ENCODE results near the gene TRPM4.
"Not testable (repeated sequence)": the region's sequence is repeated elsewhere in the genome, so short reads cannot be mapped to it uniquely, and the experiment has no call there.

Gene TRPM4

GRCh38 chr19:49173198-49173597 lies 15.6 kb downstream of the TRPM4 start:
- Mint-ChIP-seq H3K4me3 (no peak overlapping the region), H3K4me1 (peaks cover 3% of the 10 kb centered on the region), H3K27me3 (peaks cover 10% of the 10 kb centered on the region), H3K36me3 (no peaks in the 10 kb centered on the region), H3K27ac (no peak overlapping the region), H3K9me3 (no peaks in the 10 kb centered on the region)
- no peak for DNase-seq (ENCODE audit: low spot score in 2 of 2)
- ATAC-seq (ENCODE audit: low read depth) = no peak

GRCh38 chr19:49180659-49181058 lies 23.1 kb downstream of the TRPM4 start:
- Mint-ChIP-seq H3K36me3 (peaks cover 8% of the 10 kb centered on the region), H3K27ac (no peak overlapping the region), H3K27me3 (peaks cover 22% of the 10 kb centered on the region), H3K9me3 (peaks cover 14% of the 10 kb centered on the region), H3K4me3 (no peak overlapping the region), H3K4me1 (peaks cover 6% of the 10 kb centered on the region)
- DNase-seq (ENCODE audit: low spot score in 2 of 2) (no peak), ATAC-seq (ENCODE audit: low read depth) (no peak)

- ATAC-seq (ENCODE audit: low read depth); DNase-seq (ENCODE audit: low spot score in 2 of 2); H3K4me1 Mint-ChIP-seq; H3K36me3 Mint-ChIP-seq; H3K4me3 Mint-ChIP-seq; H3K27ac Mint-ChIP-seq: not testable (repeated sequence)
- H3K9me3 Mint-ChIP-seq = peaks cover 14% of the 10 kb centered on the region
- H3K27me3 Mint-ChIP-seq = peaks cover 20% of the 10 kb centered on the region
Measured at GRCh38 chr19:49182010-49182847, 24.6 kb downstream of the TRPM4 start.

- DNase-seq (ENCODE audit: low spot score in 2 of 2) = no peak
- Mint-ChIP-seq H3K4me1 (peaks cover 4% of the 10 kb centered on the region), H3K36me3 (peaks cover 8% of the 10 kb centered on the region), H3K4me3 (no peak overlapping the region), H3K27me3 (peaks cover 17% of the 10 kb centered on the region), H3K27ac (no peak overlapping the region), H3K9me3 (peaks cover 14% of the 10 kb centered on the region)
- ATAC-seq (ENCODE audit: low read depth) = no peak
Measured at GRCh38 chr19:49182848-49183375, 25.3 kb downstream of the TRPM4 start.

- DNase-seq (ENCODE audit: low spot score in 2 of 2) (no peak), ATAC-seq (ENCODE audit: low read depth) (peak; percentile 63)
- Mint-ChIP-seq H3K36me3 (peaks cover 8% of the 10 kb centered on the region), H3K4me3 (no peak overlapping the region), H3K27me3 (peaks cover 11% of the 10 kb centered on the region), H3K9me3 (peaks cover 14% of the 10 kb centered on the region), H3K4me1 (peaks cover 4% of the 10 kb centered on the region), H3K27ac (no peak overlapping the region)
Measured at GRCh38 chr19:49186108-49186507, 28.5 kb downstream of the TRPM4 start.

- Mint-ChIP-seq H3K4me1 (no peaks in the 10 kb centered on the region), H3K4me3 (no peak overlapping the region), H3K27me3 (peaks cover 5% of the 10 kb centered on the region), H3K27ac (no peak overlapping the region), H3K9me3 (peaks cover 4% of the 10 kb centered on the region), H3K36me3 (peaks cover 2% of the 10 kb centered on the region)
- ATAC-seq (ENCODE audit: low read depth) (no peak), DNase-seq (ENCODE audit: low spot score in 2 of 2) (no peak)
Measured at GRCh38 chr19:49188626-49189200, 31.1 kb downstream of the TRPM4 start.

GRCh38 chr19:49189259-49189658 lies 31.7 kb downstream of the TRPM4 start:
- Mint-ChIP-seq H3K4me3 (no peak overlapping the region), H3K9me3 (no peaks in the 10 kb centered on the region), H3K27ac (no peak overlapping the region), H3K4me1 (no peaks in the 10 kb centered on the region), H3K27me3 (peaks cover 8% of the 10 kb centered on the region), H3K36me3 (no peaks in the 10 kb centered on the region)
- DNase-seq (ENCODE audit: low spot score in 2 of 2) (no peak), ATAC-seq (ENCODE audit: low read depth) (no peak)

- no peak for ATAC-seq (ENCODE audit: low read depth)
- Mint-ChIP-seq H3K4me3 (no peak overlapping the region), H3K27me3 (peaks cover 12% of the 10 kb centered on the region), H3K9me3 (no peaks in the 10 kb centered on the region), H3K36me3 (no peaks in the 10 kb centered on the region), H3K27ac (no peak overlapping the region), H3K4me1 (no peaks in the 10 kb centered on the region)
- no peak for DNase-seq (ENCODE audit: low spot score in 2 of 2)
Measured at GRCh38 chr19:49190781-49191180, 33.2 kb downstream of the TRPM4 start.

GRCh38 chr19:49193822-49194394 lies 36.3 kb downstream of the TRPM4 start:
- H3K27me3 Mint-ChIP-seq = peaks cover 13% of the 10 kb centered on the region

GRCh38 chr19:49194408-49194807 lies 36.8 kb downstream of the TRPM4 start:
- Mint-ChIP-seq H3K27me3 (peaks cover 13% of the 10 kb centered on the region), H3K4me3 (no peak overlapping the region), H3K4me1 (peaks cover 4% of the 10 kb centered on the region), H3K27ac (no peak overlapping the region), H3K36me3 (no peaks in the 10 kb centered on the region), H3K9me3 (no peaks in the 10 kb centered on the region)
- DNase-seq (ENCODE audit: low spot score in 2 of 2) (no peak), ATAC-seq (ENCODE audit: low read depth) (no peak)

More at GRCh38 chr19:49193822-49194394, 36.3 kb downstream of the TRPM4 start:
- Mint-ChIP-seq H3K9me3 (no peaks in the 10 kb centered on the region), H3K27ac (no peak overlapping the region), H3K36me3 (no peaks in the 10 kb centered on the region), H3K4me3 (no peak overlapping the region), H3K4me1 (peaks cover 4% of the 10 kb centered on the region)
- ATAC-seq (ENCODE audit: low read depth) (no peak), DNase-seq (ENCODE audit: low spot score in 2 of 2) (no peak)

- H3K27me3 Mint-ChIP-seq = peaks cover 13% of the 10 kb centered on the region
- no peak overlapping the region for H3K4me3 Mint-ChIP-seq
- H3K4me1 Mint-ChIP-seq = peaks cover 4% of the 10 kb centered on the region
- DNase-seq (ENCODE audit: low spot score in 2 of 2) = no peak
- no peak for ATAC-seq (ENCODE audit: low read depth)
- no peaks in the 10 kb centered on the region for H3K36me3 Mint-ChIP-seq
- H3K27ac Mint-ChIP-seq = no peak overlapping the region
- no peaks in the 10 kb centered on the region for H3K9me3 Mint-ChIP-seq
Measured at GRCh38 chr19:49196527-49197240, 39.1 kb downstream of the TRPM4 start.

GRCh38 chr19:49200238-49200862 lies 42.8 kb downstream of the TRPM4 start:
- ATAC-seq (ENCODE audit: low read depth) (peak; percentile 30), DNase-seq (ENCODE audit: low spot score in 2 of 2) (no peak)
- Mint-ChIP-seq H3K27ac (no peak overlapping the region), H3K4me3 (no peak overlapping the region), H3K9me3 (no peaks in the 10 kb centered on the region), H3K27me3 (peaks cover 6% of the 10 kb centered on the region), H3K4me1 (peaks cover 4% of the 10 kb centered on the region), H3K36me3 (no peaks in the 10 kb centered on the region)

- Mint-ChIP-seq H3K36me3 (no peaks in the 10 kb centered on the region), H3K27ac (no peak overlapping the region), H3K27me3 (peaks cover 6% of the 10 kb centered on the region), H3K4me1 (peaks cover 4% of the 10 kb centered on the region), H3K4me3 (no peak overlapping the region), H3K9me3 (no peaks in the 10 kb centered on the region)
- DNase-seq (ENCODE audit: low spot score in 2 of 2) (no peak), ATAC-seq (ENCODE audit: low read depth) (no peak)
Measured at GRCh38 chr19:49201042-49201441, 43.5 kb downstream of the TRPM4 start.
